Measurements from ENCODE around the gene PVALEF. TPM values are rescaled to one million over a fixed set of nuclear protein-coding genes. Genes with fewer than 3 reads are reported as not detected.

PVALEF gene
- total and polyA plus RNA-seq, 2 of the 13 experiments (the other 11 are each of a cell fraction or from before 2014, with no cell fraction given), result 0.18 TPM

DNA sequence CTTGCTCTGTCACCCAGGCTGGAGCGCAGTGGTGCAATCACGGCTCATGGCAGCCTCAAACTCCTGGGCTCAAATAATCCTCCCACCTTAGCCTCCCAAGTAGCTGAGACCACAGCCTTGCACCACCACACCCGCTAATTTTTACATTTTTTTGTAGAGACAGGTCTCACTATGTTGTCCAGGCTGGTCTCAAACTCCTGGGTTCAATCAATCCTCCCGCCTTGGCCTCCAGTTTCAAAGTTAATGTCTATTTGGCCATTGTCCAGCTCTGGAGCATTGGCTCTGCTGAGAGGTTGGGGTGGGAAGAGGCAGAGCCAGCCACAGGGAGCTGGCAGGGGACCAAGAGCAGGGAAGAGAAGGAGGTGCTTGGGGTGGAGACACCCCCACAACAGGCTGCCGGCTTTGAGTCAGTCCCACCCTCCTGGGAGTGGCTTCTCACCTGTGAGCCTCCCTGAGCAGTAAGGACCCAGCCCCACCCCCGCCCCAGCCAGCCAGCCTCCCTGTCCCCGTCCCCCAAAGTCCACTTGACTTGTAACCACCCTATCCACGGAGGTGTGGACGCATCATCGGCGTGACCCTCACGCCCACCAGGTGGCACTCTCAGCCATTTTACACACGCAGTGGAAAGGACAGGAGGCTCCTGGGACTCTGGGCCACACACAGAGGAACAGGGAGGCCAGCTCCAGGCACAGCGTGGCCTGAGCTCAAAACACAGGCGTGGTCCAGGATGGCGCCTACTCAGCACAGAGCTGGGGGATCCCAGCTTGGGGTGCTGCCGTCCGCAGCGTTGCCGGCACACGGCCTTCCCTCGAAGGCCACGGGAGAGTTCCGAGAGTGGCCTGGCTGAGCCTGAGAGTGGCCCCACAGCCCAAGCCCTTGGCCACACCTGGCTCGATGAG is 22.8 kb upstream of the PVALEF start (continued):
- TF ChIP-seq, protein P1, sequence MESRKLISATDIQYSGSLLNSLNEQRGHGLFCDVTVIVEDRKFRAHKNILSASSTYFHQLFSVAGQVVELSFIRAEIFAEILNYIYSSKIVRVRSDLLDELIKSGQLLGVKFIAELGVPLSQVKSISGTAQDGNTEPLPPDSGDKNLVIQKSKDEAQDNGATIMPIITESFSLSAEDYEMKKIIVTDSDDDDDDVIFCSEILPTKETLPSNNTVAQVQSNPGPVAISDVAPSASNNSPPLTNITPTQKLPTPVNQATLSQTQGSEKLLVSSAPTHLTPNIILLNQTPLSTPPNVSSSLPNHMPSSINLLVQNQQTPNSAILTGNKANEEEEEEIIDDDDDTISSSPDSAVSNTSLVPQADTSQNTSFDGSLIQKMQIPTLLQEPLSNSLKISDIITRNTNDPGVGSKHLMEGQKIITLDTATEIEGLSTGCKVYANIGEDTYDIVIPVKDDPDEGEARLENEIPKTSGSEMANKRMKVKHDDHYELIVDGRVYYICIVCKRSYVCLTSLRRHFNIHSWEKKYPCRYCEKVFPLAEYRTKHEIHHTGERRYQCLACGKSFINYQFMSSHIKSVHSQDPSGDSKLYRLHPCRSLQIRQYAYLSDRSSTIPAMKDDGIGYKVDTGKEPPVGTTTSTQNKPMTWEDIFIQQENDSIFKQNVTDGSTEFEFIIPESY (CRISPR knock-in tag; IDR thresholded peaks at IDR 0.05), result peak; percentile 18; the same call in 1 of the 2 replicates
- TF ChIP-seq ZSCAN9 (CRISPR knock-in tag; IDR thresholded peaks at IDR 0.05; ENCODE audit: borderline replicate concordance), result peak; percentile 79; the same call in 1 of the 2 replicates
- peak; percentile 73 for TF ChIP-seq ZFX (CRISPR knock-in tag; IDR thresholded peaks at IDR 0.05; ENCODE audit: low read depth)
- TF ChIP-seq RERE (CRISPR knock-in tag; IDR thresholded peaks at IDR 0.05; ENCODE audit: low read depth), result no peak
- TF ChIP-seq NFE2L2 (IDR thresholded peaks at IDR 0.05; ENCODE audit: low read length), result no peak
- TF ChIP-seq PCBP2 (optimal IDR thresholded peaks at IDR 0.05; ENCODE audit: low read depth, low read length, poor library complexity, severe bottlenecking), result no peak
- no peak for TF ChIP-seq ZNF205 (CRISPR knock-in tag; IDR thresholded peaks at IDR 0.05)
- peak; percentile 73 for TF ChIP-seq ZNF143 (CRISPR knock-in tag; IDR thresholded peaks at IDR 0.05)
- no peak for TF ChIP-seq GZF1 (CRISPR knock-in tag; IDR thresholded peaks at IDR 0.05)
- TF ChIP-seq ZBTB42 (CRISPR knock-in tag; IDR thresholded peaks at IDR 0.05), result no peak
- TF ChIP-seq ZBTB4 (CRISPR knock-in tag; IDR thresholded peaks at IDR 0.05; ENCODE audit: borderline replicate concordance), result no peak
- no peak for TF ChIP-seq ZNF101 (CRISPR knock-in tag; IDR thresholded peaks at IDR 0.05; ENCODE audit: borderline replicate concordance, low read depth)
- TF ChIP-seq ZNF343 (CRISPR knock-in tag; IDR thresholded peaks at IDR 0.05), result no peak
- 0 out of 2 replicates have a peak, but pooled peaks have one; percentile 27 for TF ChIP-seq FOXK1 (CRISPR knock-in tag; IDR thresholded peaks at IDR 0.05; ENCODE audit: borderline replicate concordance, low read depth)
- no peak for TF ChIP-seq ZIK1 (CRISPR knock-in tag; IDR thresholded peaks at IDR 0.05; ENCODE audit: borderline replicate concordance, low read depth)
